H9 (cell line): ENCODE data around the gene FREM2. TPM values are rescaled to one million over a fixed set of nuclear protein-coding genes. Genes with fewer than 3 reads are reported as not detected.

Experiments used
- DNase-seq: peaks from one replicate; pipeline ENCODE4 v3.0.0-alpha.2; 2017
- H2AFZ ChIP-seq: one replicate; pipeline ENCODE4 v1.6.1; 2013; ENCODE audit warnings: mild to moderate bottlenecking, low read length, control low read depth, moderate library complexity
- H2AK5ac ChIP-seq: 2 replicates; pipeline ENCODE4 v1.6.1; 2013; ENCODE audit warnings: low read length, control low read depth, mixed read lengths; ENCODE audit not compliant: insufficient read length
- H2BK120ac ChIP-seq: one replicate; pipeline ENCODE4 v1.6.1; 2013; ENCODE audit warnings: low read depth, mild to moderate bottlenecking, low read length, control low read depth, inconsistent platforms; ENCODE audit not compliant: poor library complexity, severe bottlenecking
- H2BK12ac ChIP-seq: 2 replicates; pipeline ENCODE4 v1.6.1; 2013; ENCODE audit warnings: low read length, control low read depth, mixed read lengths, low read depth; ENCODE audit not compliant: insufficient read length
- H2BK15ac ChIP-seq: 2 replicates; pipeline ENCODE4 v1.6.1; 2013; ENCODE audit warnings: low read depth, low read length, control low read depth
- H2BK20ac ChIP-seq: one replicate; pipeline ENCODE4 v1.6.1; 2013; ENCODE audit warnings: low read depth, mild to moderate bottlenecking, low read length, control low read depth, inconsistent platforms; ENCODE audit not compliant: poor library complexity, severe bottlenecking
- H2BK5ac ChIP-seq: 2 replicates; pipeline ENCODE4 v1.6.1; 2013; ENCODE audit warnings: low read length, control low read depth, mixed read lengths; ENCODE audit not compliant: insufficient read length
- H3K14ac ChIP-seq: 2 replicates; pipeline ENCODE4 v1.6.1; 2013; ENCODE audit warnings: low read length, control low read depth; ENCODE audit not compliant: insufficient read depth
- H3K18ac ChIP-seq: 2 replicates; pipeline ENCODE4 v1.6.1; 2013; ENCODE audit warnings: low read depth, mild to moderate bottlenecking, mixed read lengths, low read length, control low read depth; ENCODE audit not compliant: insufficient read length
- H3K23ac ChIP-seq: 2 replicates; pipeline ENCODE4 v1.6.1; 2013; ENCODE audit warnings: low read length, control low read depth, mixed read lengths, low read depth; ENCODE audit not compliant: insufficient read length
- H3K23me2 ChIP-seq: 2 replicates; pipeline ENCODE4 v1.6.1; 2013; ENCODE audit warnings: low read depth, mild to moderate bottlenecking, mixed read lengths, low read length, control low read depth; ENCODE audit not compliant: insufficient read length, poor library complexity, severe bottlenecking
- H3K27ac ChIP-seq: 2 replicates; pipeline ENCODE4 v1.5.1; 2013; ENCODE audit warnings: low read length, control low read depth, mixed read lengths, low read depth; ENCODE audit not compliant: insufficient read length
- H3K27me3 ChIP-seq: 2 replicates; pipeline ENCODE4 v1.6.1; 2013; ENCODE audit warnings: low read length, control low read depth, inconsistent platforms; ENCODE audit not compliant: insufficient read depth
- H3K4ac ChIP-seq: 2 replicates; pipeline ENCODE4 v1.6.1; 2013; ENCODE audit warnings: low read depth, mild to moderate bottlenecking, control low read depth, inconsistent platforms, low read length, moderate library complexity
- H3K4me1 ChIP-seq: 2 replicates; pipeline ENCODE4 v1.6.1; 2013; ENCODE audit warnings: low read length, control low read depth, inconsistent platforms; ENCODE audit not compliant: insufficient read depth
- H3K4me2 ChIP-seq: 2 replicates; pipeline ENCODE4 v1.6.1; 2013; ENCODE audit warnings: low read length, control low read depth, mixed read lengths; ENCODE audit not compliant: insufficient read length, insufficient read depth
- H3K56ac ChIP-seq: 2 replicates; pipeline ENCODE4 v1.6.1; 2013; ENCODE audit warnings: low read depth, mild to moderate bottlenecking, mixed read lengths, low read length, control low read depth; ENCODE audit not compliant: insufficient read length
- H3K79me1 ChIP-seq: 2 replicates; pipeline ENCODE4 v1.6.1; 2013; ENCODE audit warnings: low read depth, mild to moderate bottlenecking, moderate library complexity, low read length, control low read depth, inconsistent platforms; ENCODE audit not compliant: insufficient read depth, poor library complexity, severe bottlenecking
- H3K79me2 ChIP-seq: 2 replicates; pipeline ENCODE4 v1.6.1; 2013; ENCODE audit warnings: low read length, control low read depth, inconsistent platforms; ENCODE audit not compliant: insufficient read depth
- H3K9ac ChIP-seq: 2 replicates; pipeline ENCODE4 v1.6.1; 2013; ENCODE audit warnings: low read length, control low read depth, mixed read lengths; ENCODE audit not compliant: insufficient read length; ENCODE audit errors: extremely low read depth
- H3K9me3 ChIP-seq: one replicate; pipeline ENCODE4 v1.6.1; 2013; ENCODE audit warnings: low read depth, low read length, inconsistent platforms; ENCODE audit not compliant: control insufficient read depth
- H3T11ph ChIP-seq: one replicate; pipeline ENCODE4 v1.6.1; 2013; ENCODE audit warnings: mild to moderate bottlenecking, low read length, control low read depth, inconsistent platforms
- H4K20me1 ChIP-seq: one replicate; pipeline ENCODE4 v1.6.1; 2013; ENCODE audit not compliant: control insufficient read depth, insufficient read length, insufficient read depth
- H4K5ac ChIP-seq: 2 replicates; pipeline ENCODE4 v1.6.1; 2013; ENCODE audit warnings: low read depth, mild to moderate bottlenecking, mixed read lengths, low read length, control low read depth; ENCODE audit not compliant: insufficient read length
- H4K8ac ChIP-seq: replicated peaks from 2 replicates; pipeline ENCODE4 v1.6.1; 2013; ENCODE audit warnings: low read length, control low read depth, mixed read lengths, low read depth; ENCODE audit not compliant: insufficient read length
- H4K91ac ChIP-seq: 2 replicates; pipeline ENCODE4 v1.6.1; 2013; ENCODE audit warnings: low read depth, mild to moderate bottlenecking, moderate library complexity, mixed read lengths, low read length, control low read depth; ENCODE audit not compliant: insufficient read length
- H3K27ac Mint-ChIP-seq, 3 experiments: 2 replicates in 2 of 3; 3 replicates in 1 of 3; pipeline ENCODE4 v1.8.0; 2020 to 2021; ENCODE audit warnings: mixed read lengths in 3 of 3, mild to moderate bottlenecking in 1 of 3, moderate library complexity in 1 of 3
- H3K27me3 Mint-ChIP-seq: 2 replicates; pipeline ENCODE4 v1.8.0; 2021; ENCODE audit warnings: low read depth, mild to moderate bottlenecking, moderate library complexity, mixed read lengths
- H3K36me3 Mint-ChIP-seq, 3 experiments: 2 replicates in 2 of 3; 3 replicates in 1 of 3; pipeline ENCODE4 v1.8.0; 2020 to 2021; ENCODE audit warnings: low read depth in 3 of 3, mixed read lengths in 3 of 3; ENCODE audit not compliant: insufficient read depth in 1 of 3
- H3K4me1 Mint-ChIP-seq, 2 experiments: 2 replicates each; pipeline ENCODE4 v1.8.0; 2020; ENCODE audit warnings: mixed read lengths in 2 of 2
- H3K4me3 Mint-ChIP-seq, 2 experiments: 2 replicates in 1 of 2; 3 replicates in 1 of 2; pipeline ENCODE4 v1.8.0; 2020 to 2021; ENCODE audit warnings: mild to moderate bottlenecking in 2 of 2, mixed read lengths in 2 of 2, moderate library complexity in 1 of 2
- H3K9me3 Mint-ChIP-seq, 2 experiments: 2 replicates in 1 of 2; 3 replicates in 1 of 2; pipeline ENCODE4 v1.8.0; 2020; ENCODE audit warnings: mild to moderate bottlenecking in 2 of 2, mixed read lengths in 2 of 2, moderate library complexity in 1 of 2
- CTCF ChIP-seq: fragments of 200-600 bp; sonication (generic); conservative IDR thresholded peaks from 3 replicates; pipeline ENCODE4 v1.8.0; 2021; ENCODE audit warnings: antibody characterized with exemption, mild to moderate bottlenecking
- WGBS: extraction: QIAGEN DNeasy Blood & Tissue Kit; methylation state at CpG from one replicate; pipeline ENCODE4 v1.1.7; 2013; ENCODE audit warnings: missing lambda C conversion rate, low lambda C conversion rate, mixed read lengths; ENCODE audit not compliant: insufficient read length; ENCODE audit errors: extremely low coverage; 5-methylcytosine and 5-hydroxymethylcytosine counted together
- total RNA-seq: library from RNA; stranded (reverse); gene quantifications from 2 replicates; pipeline ENCODE4 v1.2.1, GENCODE V29; 2021

Gene FREM2
- total RNA-seq, 1 experiment from 2014 or later: 16.0 TPM

- TF ChIP-seq CTCF: no peak
- H3K79me2 ChIP-seq: no peaks in the 10 kb centered on the region
- no peaks in the 10 kb centered on the region for H3K4me1 ChIP-seq
- Mint-ChIP-seq H3K9me3 (no peaks in the 10 kb centered on the region), H3K36me3 (peaks cover under 1% of the 10 kb centered on the region in 3 experiments; a peak in 3 of 7 replicates), H3K4me3 (no peak overlapping the region), H3K27ac (no peak overlapping the region), H3K4me1 (peaks cover 8 to 32% of the 10 kb centered on the region in 2 experiments), H3K27me3 (no peaks in the 10 kb centered on the region)
- no peak overlapping the region for H3K23ac ChIP-seq
- H3K27me3 ChIP-seq: no peaks in the 10 kb centered on the region
- WGBS: no CpG with 5 or more reads among the region's 4 CpGs
- no peak overlapping the region for H3K27ac ChIP-seq
- H3K18ac ChIP-seq: no peak overlapping the region
- H2BK5ac ChIP-seq: no peak overlapping the region
- no peak overlapping the region for H3K4me2 ChIP-seq
- no peak overlapping the region for H4K91ac ChIP-seq
- H4K20me1 ChIP-seq: no peaks in the 10 kb centered on the region
- H4K5ac ChIP-seq: no peak overlapping the region
- no peak for DNase-seq
- no peak overlapping the region for H2BK120ac ChIP-seq
- no peak overlapping the region for H2AFZ ChIP-seq
- no peak overlapping the region for H3K4ac ChIP-seq
- H3K9me3 ChIP-seq: no peaks in the 10 kb centered on the region
- H3K56ac ChIP-seq: no peak overlapping the region
- H4K8ac ChIP-seq: no peak overlapping the region
- H2BK20ac ChIP-seq: no peak overlapping the region
- no peaks in the 10 kb centered on the region for H3K23me2 ChIP-seq
- no peak overlapping the region for H3K9ac ChIP-seq
- H3T11ph ChIP-seq: no peak overlapping the region
- H3K79me1 ChIP-seq: no peaks in the 10 kb centered on the region
- H2BK15ac ChIP-seq: no peak overlapping the region
- no peak overlapping the region for H2BK12ac ChIP-seq
- no peak overlapping the region for H3K14ac ChIP-seq
- H2AK5ac ChIP-seq: no peak overlapping the region
These were observed 72.5 kb downstream of the FREM2 start for GRCh38 chr13:38759390-38759789.
